HepG2 (cell line): Measurements from ENCODE around the gene RSAD2. TPM values are rescaled to one million over a fixed set of nuclear protein-coding genes. Genes with fewer than 3 reads are reported as not detected.

ENCODE experiments used
- CAMTA2 ChIP-seq: sonication (generic); formaldehyde crosslinking; IDR thresholded peaks from 2 replicates; pipeline ENCODE4 v1.4.0; 2020; ENCODE audit warnings: mild to moderate bottlenecking, missing genetic modification reagents, borderline replicate concordance
- KDM5A ChIP-seq: fragments of 200-600 bp; sonication (generic); IDR thresholded peaks from 2 replicates; pipeline ENCODE4 v1.7.0; 2018; ENCODE audit warnings: antibody characterized with exemption, mild to moderate bottlenecking, low read length, borderline replicate concordance
- MATR3 ChIP-seq: sonication (generic); formaldehyde crosslinking; IDR thresholded peaks from 2 replicates; pipeline ENCODE4 v1.4.0; 2020; ENCODE audit warnings: missing genetic modification reagents
- MBNL3 ChIP-seq: fragments of 250-450 bp; sonication (Bioruptor Pico); conservative IDR thresholded peaks from 2 replicates; pipeline ENCODE4 v1.8.0; 2022; ENCODE audit warnings: mild to moderate bottlenecking, inconsistent platforms
- NCOA5 ChIP-seq: sonication (generic); formaldehyde crosslinking; IDR thresholded peaks from 2 replicates; pipeline ENCODE4 v1.4.0; 2020; ENCODE audit warnings: missing genetic modification reagents
- PHF5A ChIP-seq: IDR thresholded peaks from one replicate; pipeline ENCODE4 v1.6.1; 2018; ENCODE audit warnings: low read depth, missing genetic modification reagents; ENCODE audit not compliant: unreplicated experiment
- PRPF4 ChIP-seq: fragments of 200-400 bp; formaldehyde crosslinking; IDR thresholded peaks from 2 replicates; pipeline ENCODE4 v1.6.1; 2016; ENCODE audit warnings: low read length, low read depth; ENCODE audit not compliant: poor library complexity, severe bottlenecking
- SOX5 ChIP-seq: IDR thresholded peaks from 2 replicates; pipeline ENCODE4 v1.6.1; 2016; ENCODE audit warnings: borderline replicate concordance
- SOX6 ChIP-seq, 2 experiments: fragments of 450-650 bp in 1 of 2; sonication (generic) in 1 of 2; formaldehyde crosslinking in 1 of 2; IDR thresholded peaks; 2 replicates each; pipeline versions ENCODE4 v1.4.0 to v1.6.1; 2017 to 2020; ENCODE audit warnings: antibody characterized with exemption in 1 of 2, mild to moderate bottlenecking in 1 of 2, missing genetic modification reagents in 1 of 2
- SUZ12 ChIP-seq: fragments of 150-350 bp; IDR thresholded peaks from 2 replicates; pipeline ENCODE4 v1.6.1; 2014; ENCODE audit warnings: low read depth, low read length
- TCF7 ChIP-seq: sonication (generic); IDR thresholded peaks from 2 replicates; pipeline ENCODE4 v1.6.1; 2016; ENCODE audit warnings: antibody characterized with exemption, low read depth
- THYN1 ChIP-seq: sonication (generic); formaldehyde crosslinking; IDR thresholded peaks from 2 replicates; pipeline ENCODE4 v1.8.1; 2023; ENCODE audit warnings: low read depth, mild to moderate bottlenecking, moderate library complexity, missing genetic modification reagents, borderline replicate concordance
- XRCC5 ChIP-seq: fragments of 200-400 bp; formaldehyde crosslinking; optimal IDR thresholded peaks from 2 replicates; pipeline ENCODE3; 2017; ENCODE audit warnings: mild to moderate bottlenecking, low read length
- ZFP41 ChIP-seq: sonication (generic); formaldehyde crosslinking; IDR thresholded peaks from 2 replicates; pipeline ENCODE4 v1.4.0; 2020; ENCODE audit warnings: mild to moderate bottlenecking, missing genetic modification reagents, borderline replicate concordance
- ZNF333 ChIP-seq: sonication (generic); formaldehyde crosslinking; IDR thresholded peaks from 2 replicates; pipeline ENCODE4 v1.4.0; 2020; ENCODE audit warnings: mild to moderate bottlenecking, missing genetic modification reagents, borderline replicate concordance
- ZNF335 ChIP-seq: sonication (generic); formaldehyde crosslinking; IDR thresholded peaks from 2 replicates; pipeline ENCODE4 v1.4.0; 2020; ENCODE audit warnings: missing genetic modification reagents
- ZNF451 ChIP-seq: sonication (generic); formaldehyde crosslinking; IDR thresholded peaks from 2 replicates; pipeline ENCODE4 v1.5.0; 2020; ENCODE audit warnings: mild to moderate bottlenecking, missing genetic modification reagents
- ZNF557 ChIP-seq: sonication (generic); formaldehyde crosslinking; IDR thresholded peaks from 2 replicates; pipeline ENCODE4 v1.4.0; 2020; ENCODE audit warnings: missing genetic modification reagents
- ZNF615 ChIP-seq: sonication (generic); formaldehyde crosslinking; IDR thresholded peaks from 2 replicates; pipeline ENCODE4 v1.5.0; 2020; ENCODE audit warnings: mild to moderate bottlenecking, missing genetic modification reagents, borderline replicate concordance
- ZNF678 ChIP-seq: sonication (generic); formaldehyde crosslinking; IDR thresholded peaks from 2 replicates; pipeline ENCODE4 v1.4.0; 2020; ENCODE audit warnings: mild to moderate bottlenecking, missing genetic modification reagents
- ZNF841 ChIP-seq: sonication (generic); formaldehyde crosslinking; IDR thresholded peaks from 2 replicates; pipeline ENCODE4 v1.8.1; 2023; ENCODE audit warnings: missing genetic modification reagents, borderline replicate concordance
- ZSCAN9 ChIP-seq: IDR thresholded peaks from 2 replicates; pipeline ENCODE4 v1.6.1; 2016; ENCODE audit warnings: borderline replicate concordance
- polyA plus RNA-seq, 8 experiments: library from polyadenylated mRNA; depleted of rRNA in 3 of 8; stranded (reverse) in 7 of 8; unstranded in 1 of 8; fragments of >200 nt; fragmentation: Illumina TruSeq in 4 of 8; extraction: Trizol in 4 of 8; gene quantifications; 2 replicates each; pipeline versions ENCODE4 v1.2.1 to v1.2.3, GENCODE V29; 2011 to 2016; ENCODE audit warnings: low read depth in 4 of 8, missing spikeins in 1 of 8, mixed read lengths in 1 of 8; ENCODE audit not compliant: insufficient read depth in 1 of 8
- total RNA-seq, 5 experiments: library from RNA; depleted of rRNA; stranded (reverse); fragments of >200 nt; fragmentation: Illumina TruSeq; extraction: Trizol; gene quantifications; 2 replicates each; pipeline ENCODE4 v1.2.3, GENCODE V29; 2016; ENCODE audit warnings: low read depth in 1 of 5
- TF ChIP-seq, protein P1 (sequence below): sonication (generic); formaldehyde crosslinking; IDR thresholded peaks from 2 replicates; pipeline ENCODE4 v1.4.0; 2020; ENCODE audit warnings: mild to moderate bottlenecking, low read depth, missing genetic modification reagents
- TF ChIP-seq, protein P2 (sequence below): IDR thresholded peaks from 2 replicates; pipeline ENCODE4 v1.4.0; 2020; ENCODE audit warnings: mild to moderate bottlenecking, missing genetic modification reagents
- TF ChIP-seq, protein P3 (sequence below): sonication (generic); formaldehyde crosslinking; IDR thresholded peaks from 2 replicates; pipeline ENCODE4 v1.4.0; 2020; ENCODE audit warnings: missing genetic modification reagents

Gene RSAD2
- total and polyA plus RNA-seq, 2 of the 13 experiments (the other 11 are each of a cell fraction or from before 2014, with no cell fraction given): 0.11 TPM; not detected in 1

DNA sequence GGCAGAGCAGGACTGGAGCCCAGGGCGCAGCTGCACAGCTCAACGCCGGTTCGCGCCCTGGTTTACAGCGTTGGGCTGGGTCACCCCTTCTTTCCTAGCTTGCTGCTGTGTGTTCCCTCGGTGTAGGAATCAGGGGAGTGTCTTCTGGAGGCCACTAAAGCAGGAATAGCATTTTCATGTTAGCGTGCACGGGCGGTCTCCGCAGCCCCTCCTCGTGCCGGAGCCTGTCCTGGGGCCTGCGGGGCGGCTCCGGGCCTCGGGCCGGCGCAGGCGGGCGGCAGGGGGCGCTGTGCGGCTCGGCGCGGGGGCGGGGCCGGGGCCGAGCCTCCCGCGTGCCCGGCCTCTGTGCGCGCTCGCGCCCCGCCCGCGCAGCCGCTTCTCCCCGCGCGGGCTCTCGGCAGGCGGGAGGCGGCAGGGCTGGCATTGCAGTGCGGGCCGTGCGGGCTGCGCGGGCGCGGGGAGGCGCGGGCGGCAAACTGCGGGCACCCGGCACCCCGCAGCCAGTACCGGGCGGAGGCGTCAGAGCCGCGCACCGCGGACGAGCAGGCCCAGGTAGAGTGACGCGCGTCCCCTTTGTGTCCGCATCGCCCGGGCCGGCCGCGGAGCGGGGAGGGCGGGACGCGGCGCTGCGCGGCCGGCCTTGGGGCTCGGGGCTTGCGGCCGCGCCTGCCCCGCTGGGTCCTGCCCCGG, 39.6 kb downstream of the RSAD2 start, which contains the start of gene RNF144A (continued):
- TF ChIP-seq, protein P1, sequence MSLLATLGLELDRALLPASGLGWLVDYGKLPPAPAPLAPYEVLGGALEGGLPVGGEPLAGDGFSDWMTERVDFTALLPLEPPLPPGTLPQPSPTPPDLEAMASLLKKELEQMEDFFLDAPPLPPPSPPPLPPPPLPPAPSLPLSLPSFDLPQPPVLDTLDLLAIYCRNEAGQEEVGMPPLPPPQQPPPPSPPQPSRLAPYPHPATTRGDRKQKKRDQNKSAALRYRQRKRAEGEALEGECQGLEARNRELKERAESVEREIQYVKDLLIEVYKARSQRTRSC (CRISPR knock-in tag): no peak
- no peak for TF ChIP-seq PHF5A
- TF ChIP-seq PRPF4: no peak
- 0 out of 2 replicates have a peak, but pooled peaks have one; percentile 16 for TF ChIP-seq ZNF451 (CRISPR knock-in tag)
- TF ChIP-seq XRCC5: peak; percentile 81
- TF ChIP-seq ZSCAN9 (CRISPR knock-in tag): no peak
- TF ChIP-seq ZNF678 (CRISPR knock-in tag): no peak
- TF ChIP-seq SOX6 (IDR thresholded peaks at IDR 0.05): no peak
- TF ChIP-seq SOX6 (CRISPR knock-in tag; IDR thresholded peaks at IDR 0.05): no peak
- no peak for TF ChIP-seq NCOA5
- no peak for TF ChIP-seq SOX5
- no peak for TF ChIP-seq MATR3
- no peak for TF ChIP-seq MBNL3
- no peak for TF ChIP-seq SUZ12
- peak; percentile 59; the same call in 1 of the 2 replicates for TF ChIP-seq ZNF333 (CRISPR knock-in tag)
- TF ChIP-seq ZNF557 (CRISPR knock-in tag): no peak
- TF ChIP-seq THYN1 (CRISPR knock-in tag): no peak
- peak; percentile 82; the same call in 1 of the 2 replicates for TF ChIP-seq CAMTA2
- TF ChIP-seq, protein P2, sequence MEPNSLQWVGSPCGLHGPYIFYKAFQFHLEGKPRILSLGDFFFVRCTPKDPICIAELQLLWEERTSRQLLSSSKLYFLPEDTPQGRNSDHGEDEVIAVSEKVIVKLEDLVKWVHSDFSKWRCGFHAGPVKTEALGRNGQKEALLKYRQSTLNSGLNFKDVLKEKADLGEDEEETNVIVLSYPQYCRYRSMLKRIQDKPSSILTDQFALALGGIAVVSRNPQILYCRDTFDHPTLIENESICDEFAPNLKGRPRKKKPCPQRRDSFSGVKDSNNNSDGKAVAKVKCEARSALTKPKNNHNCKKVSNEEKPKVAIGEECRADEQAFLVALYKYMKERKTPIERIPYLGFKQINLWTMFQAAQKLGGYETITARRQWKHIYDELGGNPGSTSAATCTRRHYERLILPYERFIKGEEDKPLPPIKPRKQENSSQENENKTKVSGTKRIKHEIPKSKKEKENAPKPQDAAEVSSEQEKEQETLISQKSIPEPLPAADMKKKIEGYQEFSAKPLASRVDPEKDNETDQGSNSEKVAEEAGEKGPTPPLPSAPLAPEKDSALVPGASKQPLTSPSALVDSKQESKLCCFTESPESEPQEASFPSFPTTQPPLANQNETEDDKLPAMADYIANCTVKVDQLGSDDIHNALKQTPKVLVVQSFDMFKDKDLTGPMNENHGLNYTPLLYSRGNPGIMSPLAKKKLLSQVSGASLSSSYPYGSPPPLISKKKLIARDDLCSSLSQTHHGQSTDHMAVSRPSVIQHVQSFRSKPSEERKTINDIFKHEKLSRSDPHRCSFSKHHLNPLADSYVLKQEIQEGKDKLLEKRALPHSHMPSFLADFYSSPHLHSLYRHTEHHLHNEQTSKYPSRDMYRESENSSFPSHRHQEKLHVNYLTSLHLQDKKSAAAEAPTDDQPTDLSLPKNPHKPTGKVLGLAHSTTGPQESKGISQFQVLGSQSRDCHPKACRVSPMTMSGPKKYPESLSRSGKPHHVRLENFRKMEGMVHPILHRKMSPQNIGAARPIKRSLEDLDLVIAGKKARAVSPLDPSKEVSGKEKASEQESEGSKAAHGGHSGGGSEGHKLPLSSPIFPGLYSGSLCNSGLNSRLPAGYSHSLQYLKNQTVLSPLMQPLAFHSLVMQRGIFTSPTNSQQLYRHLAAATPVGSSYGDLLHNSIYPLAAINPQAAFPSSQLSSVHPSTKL: 0 out of 2 replicates have a peak, but pooled peaks have one; percentile 3
- TF ChIP-seq ZFP41 (CRISPR knock-in tag): no peak
- TF ChIP-seq ZNF335: no peak
- TF ChIP-seq ZNF615 (CRISPR knock-in tag): no peak
- no peak; the same call in 1 of the 2 replicates for TF ChIP-seq ZNF841
- TF ChIP-seq TCF7: no peak
- TF ChIP-seq, protein P3, sequence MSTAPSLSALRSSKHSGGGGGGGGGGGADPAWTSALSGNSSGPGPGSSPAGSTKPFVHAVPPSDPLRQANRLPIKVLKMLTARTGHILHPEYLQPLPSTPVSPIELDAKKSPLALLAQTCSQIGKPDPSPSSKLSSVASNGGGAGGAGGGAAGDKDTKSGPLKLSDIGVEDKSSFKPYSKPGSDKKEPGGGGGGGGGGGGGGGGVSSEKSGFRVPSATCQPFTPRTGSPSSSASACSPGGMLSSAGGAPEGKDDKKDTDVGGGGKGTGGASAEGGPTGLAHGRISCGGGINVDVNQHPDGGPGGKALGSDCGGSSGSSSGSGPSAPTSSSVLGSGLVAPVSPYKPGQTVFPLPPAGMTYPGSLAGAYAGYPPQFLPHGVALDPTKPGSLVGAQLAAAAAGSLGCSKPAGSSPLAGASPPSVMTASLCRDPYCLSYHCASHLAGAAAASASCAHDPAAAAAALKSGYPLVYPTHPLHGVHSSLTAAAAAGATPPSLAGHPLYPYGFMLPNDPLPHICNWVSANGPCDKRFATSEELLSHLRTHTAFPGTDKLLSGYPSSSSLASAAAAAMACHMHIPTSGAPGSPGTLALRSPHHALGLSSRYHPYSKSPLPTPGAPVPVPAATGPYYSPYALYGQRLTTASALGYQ (CRISPR knock-in tag): no peak
- TF ChIP-seq KDM5A: no peak; the same call in 1 of the 2 replicates
